ENCODE measurements around the gene DISP3. TPM values are rescaled to one million over a fixed set of nuclear protein-coding genes. Genes with fewer than 3 reads are reported as not detected.

The DISP3 gene
- total RNA-seq, 1 donor from 2014 or later: 0.42 TPM

DNA sequence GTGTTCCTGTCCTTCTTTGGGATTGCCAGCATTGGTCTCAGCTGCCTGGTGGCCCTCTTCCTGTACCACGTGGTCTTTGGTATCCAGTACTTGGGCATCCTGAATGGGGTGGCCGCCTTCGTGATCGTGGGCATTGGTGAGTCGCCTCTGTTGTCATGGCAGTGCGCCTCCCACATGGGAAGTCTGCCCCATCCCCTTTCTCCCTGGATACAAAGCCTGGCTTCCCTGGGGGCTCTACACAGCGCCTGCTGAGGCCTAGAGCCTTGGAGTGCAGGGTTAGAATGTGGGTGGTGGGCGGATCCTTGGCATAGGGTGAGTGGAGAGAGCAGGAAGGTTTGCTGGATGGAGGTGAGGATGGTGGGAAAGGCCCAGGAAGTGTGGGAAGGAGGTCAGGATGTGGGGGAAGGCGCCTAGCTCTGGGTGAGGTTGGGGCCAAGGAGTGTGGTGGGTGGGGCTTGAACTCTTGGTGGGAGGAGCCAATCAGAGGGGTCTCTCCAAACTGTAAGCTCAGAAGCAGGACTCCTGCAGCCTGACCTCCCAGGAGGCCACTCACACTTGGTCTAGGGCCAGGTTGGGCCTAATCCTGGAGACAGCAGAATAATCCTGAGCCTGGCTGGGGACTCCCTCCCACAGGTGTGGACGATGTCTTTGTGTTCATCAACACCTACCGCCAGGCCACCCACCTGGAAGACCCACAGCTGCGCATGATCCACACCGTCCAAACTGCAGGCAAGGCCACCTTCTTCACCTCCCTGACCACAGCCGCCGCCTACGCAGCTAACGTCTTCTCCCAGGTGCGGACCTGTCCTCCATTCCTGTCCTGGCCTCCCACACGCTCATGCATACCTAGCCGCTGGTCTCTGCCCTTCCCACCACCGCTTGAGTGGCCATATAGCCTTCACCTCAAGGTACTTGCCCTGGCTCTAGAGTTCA is 36.7 kb downstream of the DISP3 start:
- ChIA-PET POLR2A (no interaction called here), CTCF (no interaction called here)
- Mint-ChIP-seq H3K27me3 (peaks cover 6% of the 10 kb centered on the region), H3K4me3 (no peak overlapping the region), H3K4me1 (no peaks in the 10 kb centered on the region), H3K27ac (no peak overlapping the region), H3K9me3 (peaks cover 11% of the 10 kb centered on the region), H3K36me3 (ENCODE audit: low read depth) (no peaks in the 10 kb centered on the region)
- TF ChIP-seq CTCF (IDR thresholded peaks at IDR 0.05): no peak
- ATAC-seq (ENCODE audit: low read depth) (no peak), DNase-seq (no peak)
- intact Hi-C loops (cut with micrococcal nuclease): no loop called here

DNA sequence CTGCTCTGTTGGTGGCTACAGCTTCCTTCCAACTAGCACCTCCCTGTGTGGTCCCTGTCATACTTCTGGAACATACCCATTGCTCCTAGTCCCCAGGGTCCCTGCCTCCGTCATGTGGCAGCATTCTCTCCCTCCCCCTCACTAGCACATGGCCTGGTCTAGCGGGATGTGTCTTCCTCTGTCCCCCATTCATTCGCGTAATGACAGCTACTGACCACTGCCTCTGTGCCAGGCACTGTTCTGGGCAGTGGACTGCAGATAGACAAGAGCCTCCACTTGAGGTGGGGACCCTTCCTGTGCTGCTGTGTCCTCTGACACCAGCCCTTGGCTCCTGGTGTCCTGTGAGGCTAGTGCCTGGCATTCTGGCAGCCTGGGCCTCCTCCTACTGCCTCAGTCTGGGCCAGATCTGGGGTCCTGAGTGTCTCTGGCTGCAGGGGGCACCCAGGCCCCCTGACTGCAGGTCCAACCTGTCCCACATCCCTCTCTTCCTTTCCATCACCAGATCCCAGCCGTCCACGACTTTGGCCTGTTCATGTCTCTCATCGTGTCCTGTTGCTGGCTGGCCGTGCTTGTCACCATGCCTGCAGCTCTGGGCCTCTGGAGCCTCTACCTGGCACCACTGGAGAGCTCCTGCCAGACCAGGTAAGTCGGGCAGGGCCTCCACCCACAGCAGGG is 38.1 kb downstream of the DISP3 start:
- no peak for TF ChIP-seq CTCF (IDR thresholded peaks at IDR 0.05)
- H3K27me3 Mint-ChIP-seq: peaks cover 2% of the 10 kb centered on the region
- H3K4me3 Mint-ChIP-seq: no peak overlapping the region
- DNase-seq (no peak), ATAC-seq (ENCODE audit: low read depth) (no peak)
- H3K4me1 Mint-ChIP-seq: no peaks in the 10 kb centered on the region
- intact Hi-C loops (cut with micrococcal nuclease): no loop called here
- ChIA-PET POLR2A (no interaction called here), CTCF (no interaction called here)
- peaks cover 9% of the 10 kb centered on the region for H3K9me3 Mint-ChIP-seq
- no peaks in the 10 kb centered on the region for H3K36me3 Mint-ChIP-seq (ENCODE audit: low read depth)
- H3K27ac Mint-ChIP-seq: no peak overlapping the region

GRCh38 chr1:11518016-11518701 is 39.2 kb downstream of the DISP3 start:
- Mint-ChIP-seq H3K27ac (no peak overlapping the region), H3K36me3 (ENCODE audit: low read depth) (no peaks in the 10 kb centered on the region), H3K4me3 (no peak overlapping the region), H3K4me1 (no peaks in the 10 kb centered on the region), H3K9me3 (peaks cover 2% of the 10 kb centered on the region), H3K27me3 (peaks cover 2% of the 10 kb centered on the region)
- ChIA-PET POLR2A (no interaction called here), CTCF (no interaction called here)
- no peak for ATAC-seq (ENCODE audit: low read depth)
- TF ChIP-seq CTCF (IDR thresholded peaks at IDR 0.05): no peak
- intact Hi-C loops (cut with micrococcal nuclease): no loop called here
- no peak for DNase-seq

DNA sequence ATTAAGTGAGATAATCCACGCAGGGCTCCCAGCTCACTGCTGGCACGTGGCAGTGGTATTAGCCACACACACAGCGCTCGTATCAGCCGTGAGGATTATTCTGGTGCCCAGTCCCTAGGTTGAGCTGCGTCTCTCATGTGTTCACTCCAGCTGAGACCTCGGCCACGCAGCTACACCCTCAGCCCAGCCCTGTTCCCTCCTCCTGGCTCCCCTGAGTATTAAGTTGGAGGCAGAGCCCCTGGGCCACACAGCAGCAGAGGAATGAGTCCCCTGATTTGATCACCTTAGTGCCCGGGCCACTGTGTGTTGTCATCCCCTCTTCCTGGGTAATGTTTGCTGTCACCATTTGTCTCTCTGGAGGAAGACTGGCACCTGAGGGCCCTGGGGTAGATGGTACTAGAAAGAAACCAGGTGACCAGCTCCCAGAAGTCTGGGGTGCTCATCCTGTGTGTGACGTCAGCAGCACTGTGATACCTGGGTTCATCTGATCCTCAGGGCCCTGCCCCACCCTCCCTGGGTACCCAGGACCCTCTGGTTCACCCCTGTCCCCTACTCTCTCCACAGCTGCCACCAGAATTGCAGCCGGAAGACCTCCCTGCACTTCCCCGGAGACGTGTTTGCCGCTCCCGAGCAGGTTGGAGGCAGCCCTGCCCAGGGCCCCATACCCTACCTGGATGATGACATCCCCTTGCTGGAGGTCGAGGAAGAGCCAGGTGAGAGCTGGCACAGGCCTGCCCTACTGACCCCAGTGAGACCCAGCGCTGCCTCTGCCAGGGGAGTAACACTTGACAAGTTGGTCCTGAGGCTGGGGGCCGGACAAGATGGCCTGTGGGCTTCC is 40.1 kb downstream of the DISP3 start:
- TF ChIP-seq CTCF (IDR thresholded peaks at IDR 0.05): no peak
- POLR2A ChIA-PET: no interaction called here
- CTCF ChIA-PET: no interaction called here
- Mint-ChIP-seq H3K4me3 (no peak overlapping the region), H3K9me3 (no peaks in the 10 kb centered on the region), H3K27ac (no peak overlapping the region), H3K4me1 (no peaks in the 10 kb centered on the region), H3K36me3 (ENCODE audit: low read depth) (no peaks in the 10 kb centered on the region), H3K27me3 (peaks cover 2% of the 10 kb centered on the region)
- ATAC-seq (ENCODE audit: low read depth): no peak
- intact Hi-C loops (cut with micrococcal nuclease): no loop called here
- peak; percentile 3 for DNase-seq

Measured in activated B cell treated with CpG ODN at 0.5 μM for 24 hours (primary cell).